Upper lobe of left lung (tissue), 4 donors: Measurements from ENCODE around the gene HS3ST6.

Experiments
- EP300 ChIP-seq, 4 donors: sonication (generic); formaldehyde crosslinking; IDR thresholded peaks; one replicate each; pipeline ENCODE4 v1.5.1; 2017; ENCODE audit warnings: antibody characterized with exemption in 4 of 4, control low read depth in 2 of 4
- TF ChIP-seq, protein P1 (sequence below), 6 experiments: fragments of 450-650 bp in 4 of 6; fragments of 200-600 bp in 2 of 6; sonication (generic) in 2 of 6; IDR thresholded peaks; one replicate each; pipeline ENCODE4 v1.5.1; 2016 to 2019; ENCODE audit warnings: antibody characterized with exemption in 6 of 6

DNA sequence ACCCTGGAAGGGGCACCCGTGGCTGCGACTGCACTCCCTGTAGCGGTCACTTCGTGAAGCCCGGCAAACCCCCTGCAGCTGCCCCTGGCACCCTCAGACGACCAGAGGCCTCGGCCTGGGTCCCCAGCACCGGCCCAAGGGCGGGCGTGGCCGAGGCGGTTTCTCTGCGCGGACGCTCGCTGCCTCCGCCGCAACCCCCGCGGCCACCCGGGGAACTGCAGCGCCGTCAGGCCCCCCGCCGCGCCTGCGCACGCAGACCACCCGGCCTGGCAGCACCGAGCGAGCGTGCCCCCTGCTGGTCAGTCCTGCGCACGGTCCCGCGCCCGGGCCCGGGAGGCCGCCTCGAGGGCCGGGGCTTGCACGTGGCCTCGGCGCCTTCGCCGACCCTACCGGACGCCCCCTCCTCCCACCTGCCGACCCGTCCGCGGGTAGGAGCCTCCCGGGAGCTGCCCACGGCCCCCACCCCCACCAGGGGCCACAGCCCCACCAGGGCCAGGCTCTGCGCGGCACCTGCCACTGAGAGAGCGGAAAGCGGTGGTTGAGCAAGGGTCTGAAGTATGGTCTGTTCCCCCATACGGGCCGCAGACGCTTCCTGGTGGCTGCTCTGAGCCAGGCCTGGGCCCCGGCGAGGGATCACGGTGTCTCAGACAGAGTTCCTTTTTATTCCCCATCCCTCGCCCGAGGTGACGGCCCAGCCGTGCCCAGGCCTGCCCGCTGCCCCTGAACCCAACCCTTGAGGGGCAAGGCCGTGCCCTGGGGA is 11.5 kb upstream of the HS3ST6 start:
- TF ChIP-seq, protein P1, sequence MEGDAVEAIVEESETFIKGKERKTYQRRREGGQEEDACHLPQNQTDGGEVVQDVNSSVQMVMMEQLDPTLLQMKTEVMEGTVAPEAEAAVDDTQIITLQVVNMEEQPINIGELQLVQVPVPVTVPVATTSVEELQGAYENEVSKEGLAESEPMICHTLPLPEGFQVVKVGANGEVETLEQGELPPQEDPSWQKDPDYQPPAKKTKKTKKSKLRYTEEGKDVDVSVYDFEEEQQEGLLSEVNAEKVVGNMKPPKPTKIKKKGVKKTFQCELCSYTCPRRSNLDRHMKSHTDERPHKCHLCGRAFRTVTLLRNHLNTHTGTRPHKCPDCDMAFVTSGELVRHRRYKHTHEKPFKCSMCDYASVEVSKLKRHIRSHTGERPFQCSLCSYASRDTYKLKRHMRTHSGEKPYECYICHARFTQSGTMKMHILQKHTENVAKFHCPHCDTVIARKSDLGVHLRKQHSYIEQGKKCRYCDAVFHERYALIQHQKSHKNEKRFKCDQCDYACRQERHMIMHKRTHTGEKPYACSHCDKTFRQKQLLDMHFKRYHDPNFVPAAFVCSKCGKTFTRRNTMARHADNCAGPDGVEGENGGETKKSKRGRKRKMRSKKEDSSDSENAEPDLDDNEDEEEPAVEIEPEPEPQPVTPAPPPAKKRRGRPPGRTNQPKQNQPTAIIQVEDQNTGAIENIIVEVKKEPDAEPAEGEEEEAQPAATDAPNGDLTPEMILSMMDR (IDR thresholded peaks at IDR 0.05) = peak; percentile 100
- no peak for TF ChIP-seq EP300 (IDR thresholded peaks at IDR 0.05)
